ENCODE data around the gene TMEM181. TPM values are rescaled to one million over a fixed set of nuclear protein-coding genes. Genes with fewer than 3 reads are reported as not detected.

Gene TMEM181
- total RNA-seq, 1 experiment from 2014 or later, result 38.0 TPM

GRCh38 chr6:158529629-158530028 lies 30.3 kb upstream of the TMEM181 start:
- intact Hi-C loops (cut with micrococcal nuclease; ENCODE audit: unreplicated experiment) (no loop called here), in situ Hi-C loops (cut with HindIII; ENCODE audit: low pct_unique_long_range_greater_than_20kb, low sequenced_read_pairs) (no loop called here)
- ChIA-PET POLR2A (no interaction called here), CTCF (interaction anchor here (0.6 kb wide), 1 partner anchor 445 kb away, joined by 7 read pairs; no protein-coding TSS in a partner anchor)
- Histone ChIP-seq H3K27me3 (ENCODE audit: control insufficient read depth, insufficient read depth, low read length) (peaks cover 2% of the 10 kb centered on the region; the same call in 1 of the 2 replicates), H3K27ac (ENCODE audit: low read length) (no peak overlapping the region), H3K36me3 (ENCODE audit: control insufficient read depth, insufficient read depth, low read length) (no peaks in the 10 kb centered on the region), H3K4me3 (ENCODE audit: low read depth in 2 of 2, low read length in 2 of 2) (no peak overlapping the region), H3K4me1 (ENCODE audit: control insufficient read depth, insufficient read depth, low read length) (no peaks in the 10 kb centered on the region), H3K9me3 (ENCODE audit: control insufficient read depth, insufficient read depth, low read depth, low read length) (no peaks in the 10 kb centered on the region)
- TF ChIP-seq CTCF (IDR thresholded peaks at IDR 0.05), result no peak
- no peak for TF ChIP-seq TCF7L2 (IDR thresholded peaks at IDR 0.05; ENCODE audit: low read depth, low read length)
- TF ChIP-seq POLR2AphosphoS5 (IDR thresholded peaks at IDR 0.05; ENCODE audit: low read depth, low read length), result no peak
- TF ChIP-seq REST (IDR thresholded peaks at IDR 0.05; ENCODE audit: insufficient read depth in 1 of 2, low read depth in 2 of 2, low read length in 1 of 2), result no peak
- no peak for TF ChIP-seq SIN3A (IDR thresholded peaks at IDR 0.05; ENCODE audit: borderline replicate concordance, insufficient read depth, low read depth, low read length)
- no TSS peak for BruUV-seq (replicated peaks)
- DNase-seq (ENCODE audit: low read depth, low spot score), result no peak
- 0 out of 2 replicates have a peak, but pooled peaks have one; percentile 38 for ATAC-seq

- Histone ChIP-seq H3K36me3 (ENCODE audit: control insufficient read depth, insufficient read depth, low read length) (no peaks in the 10 kb centered on the region), H3K27me3 (ENCODE audit: control insufficient read depth, insufficient read depth, low read length) (peaks cover 6% of the 10 kb centered on the region), H3K9me3 (ENCODE audit: control insufficient read depth, insufficient read depth, low read depth, low read length) (no peaks in the 10 kb centered on the region), H3K4me1 (ENCODE audit: control insufficient read depth, insufficient read depth, low read length) (no peaks in the 10 kb centered on the region), H3K4me3 (ENCODE audit: low read depth in 2 of 2, low read length in 2 of 2) (no peak overlapping the region), H3K27ac (ENCODE audit: low read length) (no peak overlapping the region)
- POLR2A ChIA-PET, result no interaction called here
- ATAC-seq (no peak), DNase-seq (ENCODE audit: low read depth, low spot score) (no peak)
- BruUV-seq (replicated peaks), result no TSS peak
- intact Hi-C loops (cut with micrococcal nuclease; ENCODE audit: unreplicated experiment) (no loop called here), in situ Hi-C loops (cut with HindIII; ENCODE audit: low pct_unique_long_range_greater_than_20kb, low sequenced_read_pairs) (no loop called here)
- no peak for TF ChIP-seq TCF7L2 (IDR thresholded peaks at IDR 0.05; ENCODE audit: low read depth, low read length)
- no peak for TF ChIP-seq CTCF (IDR thresholded peaks at IDR 0.05)
- no peak for TF ChIP-seq REST (IDR thresholded peaks at IDR 0.05; ENCODE audit: insufficient read depth in 1 of 2, low read depth in 2 of 2, low read length in 1 of 2)
- no peak for TF ChIP-seq SIN3A (IDR thresholded peaks at IDR 0.05; ENCODE audit: borderline replicate concordance, insufficient read depth, low read depth, low read length)
- no peak for TF ChIP-seq POLR2AphosphoS5 (IDR thresholded peaks at IDR 0.05; ENCODE audit: low read depth, low read length)
- CTCF ChIA-PET, result no interaction called here
Observed at GRCh38 chr6:158531566-158531965, 28.3 kb upstream of the TMEM181 start.

All from Panc1 (cell line).